HepG2 (cell line): Measurements from ENCODE around the gene CCDC69. TPM values are rescaled to one million over a fixed set of nuclear protein-coding genes. Genes with fewer than 3 reads are reported as not detected.

Experiments used
- ATF4 ChIP-seq, 2 experiments: fragments of 450-650 bp in 1 of 2; sonication (generic) in 1 of 2; formaldehyde crosslinking; IDR thresholded peaks; 2 replicates each; pipeline versions ENCODE4 v1.5.0 to v1.8.0; 2020 to 2022; ENCODE audit warnings: mild to moderate bottlenecking in 1 of 2, missing genetic modification reagents in 1 of 2
- CEBPB ChIP-seq: IDR thresholded peaks from 2 replicates; pipeline ENCODE4 v1.6.1; 2011; ENCODE audit warnings: low read depth, low read length, improper control_type of control experiment, borderline replicate concordance
- HNF4A ChIP-seq: sonication (generic); formaldehyde crosslinking; IDR thresholded peaks from 2 replicates; pipeline ENCODE4 v1.4.0; 2020; ENCODE audit warnings: missing genetic modification reagents
- HNRNPL ChIP-seq: fragments of 200-400 bp; formaldehyde crosslinking; IDR thresholded peaks from 2 replicates; pipeline ENCODE4 v1.6.1; 2017; ENCODE audit warnings: mild to moderate bottlenecking, low read depth, low read length
- HOXA3 ChIP-seq: sonication (generic); formaldehyde crosslinking; IDR thresholded peaks from 2 replicates; pipeline ENCODE4 v1.5.0; 2020; ENCODE audit warnings: missing genetic modification reagents
- PRDM4 ChIP-seq: sonication (generic); formaldehyde crosslinking; IDR thresholded peaks from 2 replicates; pipeline ENCODE4 v1.9.0; 2021; ENCODE audit warnings: missing genetic modification reagents, borderline replicate concordance
- RFXAP ChIP-seq: sonication (generic); formaldehyde crosslinking; IDR thresholded peaks from 2 replicates; pipeline ENCODE4 v1.4.0; 2020; ENCODE audit warnings: missing genetic modification reagents, borderline replicate concordance
- YEATS2 ChIP-seq: sonication (generic); formaldehyde crosslinking; IDR thresholded peaks from 2 replicates; pipeline ENCODE4 v1.4.0; 2020; ENCODE audit warnings: missing genetic modification reagents, borderline replicate concordance
- YEATS4 ChIP-seq: sonication (generic); formaldehyde crosslinking; IDR thresholded peaks from 2 replicates; pipeline ENCODE4 v1.4.0; 2020; ENCODE audit warnings: missing genetic modification reagents, borderline replicate concordance
- ZNF12 ChIP-seq: sonication (generic); formaldehyde crosslinking; IDR thresholded peaks from 2 replicates; pipeline ENCODE4 v1.5.0; 2020; ENCODE audit warnings: missing genetic modification reagents
- ZNF17 ChIP-seq: sonication (generic); formaldehyde crosslinking; IDR thresholded peaks from 2 replicates; pipeline ENCODE4 v1.5.0; 2020; ENCODE audit warnings: mild to moderate bottlenecking, missing genetic modification reagents
- ZNF513 ChIP-seq: sonication (generic); formaldehyde crosslinking; conservative IDR thresholded peaks from 2 replicates; pipeline ENCODE4 v1.5.0; 2020; ENCODE audit warnings: missing genetic modification reagents
- ZNF562 ChIP-seq: sonication (generic); formaldehyde crosslinking; IDR thresholded peaks from 2 replicates; pipeline ENCODE4 v1.8.0; 2022; ENCODE audit warnings: missing genetic modification reagents, borderline replicate concordance
- ZNF605 ChIP-seq: sonication (generic); formaldehyde crosslinking; IDR thresholded peaks from 2 replicates; pipeline ENCODE4 v1.8.0; 2022; ENCODE audit warnings: mild to moderate bottlenecking, missing genetic modification reagents
- polyA plus RNA-seq, 8 experiments: library from polyadenylated mRNA; depleted of rRNA in 3 of 8; stranded (reverse) in 7 of 8; unstranded in 1 of 8; fragments of >200 nt; fragmentation: Illumina TruSeq in 4 of 8; extraction: Trizol in 4 of 8; gene quantifications; 2 replicates each; pipeline versions ENCODE4 v1.2.1 to v1.2.3, GENCODE V29; 2011 to 2016; ENCODE audit warnings: low read depth in 4 of 8, missing spikeins in 1 of 8, mixed read lengths in 1 of 8; ENCODE audit not compliant: insufficient read depth in 1 of 8
- total RNA-seq, 5 experiments: library from RNA; depleted of rRNA; stranded (reverse); fragments of >200 nt; fragmentation: Illumina TruSeq; extraction: Trizol; gene quantifications; 2 replicates each; pipeline ENCODE4 v1.2.3, GENCODE V29; 2016; ENCODE audit warnings: low read depth in 1 of 5
- TF ChIP-seq, protein P1 (sequence below): sonication (generic); formaldehyde crosslinking; IDR thresholded peaks from 2 replicates; pipeline ENCODE4 v1.5.1; 2020; ENCODE audit warnings: mild to moderate bottlenecking, moderate library complexity, missing genetic modification reagents
- TF ChIP-seq, protein P2 (sequence below): sonication (generic); formaldehyde crosslinking; IDR thresholded peaks from 2 replicates; pipeline ENCODE4 v1.5.0; 2020; ENCODE audit warnings: mild to moderate bottlenecking, missing genetic modification reagents, moderate library complexity

The CCDC69 gene
- total and polyA plus RNA-seq, 2 of the 13 experiments (the other 11 are each of a cell fraction or from before 2014, with no cell fraction given): 12.2 to 45.2 TPM

- TF ChIP-seq ZNF513 (CRISPR knock-in tag): no peak
- TF ChIP-seq HNF4A: peak; percentile 91
- TF ChIP-seq YEATS4 (CRISPR knock-in tag): 0 out of 2 replicates have a peak, but pooled peaks have one; percentile 18
- peak; percentile 63 for TF ChIP-seq HOXA3 (CRISPR knock-in tag)
- TF ChIP-seq, protein P1, sequence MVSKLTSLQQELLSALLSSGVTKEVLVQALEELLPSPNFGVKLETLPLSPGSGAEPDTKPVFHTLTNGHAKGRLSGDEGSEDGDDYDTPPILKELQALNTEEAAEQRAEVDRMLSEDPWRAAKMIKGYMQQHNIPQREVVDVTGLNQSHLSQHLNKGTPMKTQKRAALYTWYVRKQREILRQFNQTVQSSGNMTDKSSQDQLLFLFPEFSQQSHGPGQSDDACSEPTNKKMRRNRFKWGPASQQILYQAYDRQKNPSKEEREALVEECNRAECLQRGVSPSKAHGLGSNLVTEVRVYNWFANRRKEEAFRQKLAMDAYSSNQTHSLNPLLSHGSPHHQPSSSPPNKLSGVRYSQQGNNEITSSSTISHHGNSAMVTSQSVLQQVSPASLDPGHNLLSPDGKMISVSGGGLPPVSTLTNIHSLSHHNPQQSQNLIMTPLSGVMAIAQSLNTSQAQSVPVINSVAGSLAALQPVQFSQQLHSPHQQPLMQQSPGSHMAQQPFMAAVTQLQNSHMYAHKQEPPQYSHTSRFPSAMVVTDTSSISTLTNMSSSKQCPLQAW (CRISPR knock-in tag): peak; percentile 45; the same call in 1 of the 2 replicates
- TF ChIP-seq RFXAP (CRISPR knock-in tag): no peak
- TF ChIP-seq ATF4 (CRISPR knock-in tag; IDR thresholded peaks at IDR 0.05): 0 out of 4 replicates have a peak, but pooled peaks of 1 of the 2 experiments have one; percentile 40
- TF ChIP-seq CEBPB: peak; percentile 90
- TF ChIP-seq ZNF12: peak; percentile 50
- TF ChIP-seq HNRNPL: no peak
- no peak for TF ChIP-seq ZNF17 (CRISPR knock-in tag)
- 0 out of 2 replicates have a peak, but pooled peaks have one; percentile 16 for TF ChIP-seq ZNF605 (CRISPR knock-in tag)
- TF ChIP-seq, protein P2, sequence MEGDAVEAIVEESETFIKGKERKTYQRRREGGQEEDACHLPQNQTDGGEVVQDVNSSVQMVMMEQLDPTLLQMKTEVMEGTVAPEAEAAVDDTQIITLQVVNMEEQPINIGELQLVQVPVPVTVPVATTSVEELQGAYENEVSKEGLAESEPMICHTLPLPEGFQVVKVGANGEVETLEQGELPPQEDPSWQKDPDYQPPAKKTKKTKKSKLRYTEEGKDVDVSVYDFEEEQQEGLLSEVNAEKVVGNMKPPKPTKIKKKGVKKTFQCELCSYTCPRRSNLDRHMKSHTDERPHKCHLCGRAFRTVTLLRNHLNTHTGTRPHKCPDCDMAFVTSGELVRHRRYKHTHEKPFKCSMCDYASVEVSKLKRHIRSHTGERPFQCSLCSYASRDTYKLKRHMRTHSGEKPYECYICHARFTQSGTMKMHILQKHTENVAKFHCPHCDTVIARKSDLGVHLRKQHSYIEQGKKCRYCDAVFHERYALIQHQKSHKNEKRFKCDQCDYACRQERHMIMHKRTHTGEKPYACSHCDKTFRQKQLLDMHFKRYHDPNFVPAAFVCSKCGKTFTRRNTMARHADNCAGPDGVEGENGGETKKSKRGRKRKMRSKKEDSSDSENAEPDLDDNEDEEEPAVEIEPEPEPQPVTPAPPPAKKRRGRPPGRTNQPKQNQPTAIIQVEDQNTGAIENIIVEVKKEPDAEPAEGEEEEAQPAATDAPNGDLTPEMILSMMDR (CRISPR knock-in tag): peak; percentile 35
- no peak for TF ChIP-seq PRDM4 (CRISPR knock-in tag)
- TF ChIP-seq ZNF562 (CRISPR knock-in tag): no peak
- peak; percentile 61; the same call in 1 of the 2 replicates for TF ChIP-seq YEATS2 (CRISPR knock-in tag)
These were observed 10.8 kb upstream of the CCDC69 start (continued) for GRCh38 chr5:151234476-151235238.
